GM10847 (cell line): Measurements from ENCODE around the gene ZSCAN16.
A peak's percentile ranks its signal among the peaks of the same experiment; 100 is the strongest.
"Not testable (repeated sequence)": the region's sequence is repeated elsewhere in the genome, so short reads cannot be mapped to it uniquely, and the experiment has no call there.

Experiments used
- POLR2A ChIP-seq: IDR thresholded peaks from 2 replicates; pipeline ENCODE4 v1.6.1; 2011; ENCODE audit not compliant: insufficient read length; ENCODE audit errors: extremely low read depth

The ZSCAN16 gene

GRCh38 chr6:28124350-28124970, at the start of gene ZSCAN16:
Gene ZSCAN16 (plus strand): TSS chr6:28124609. CDS start chr6:28125444, 835 bp downstream.
- peak; percentile 43 for TF ChIP-seq POLR2A

DNA sequence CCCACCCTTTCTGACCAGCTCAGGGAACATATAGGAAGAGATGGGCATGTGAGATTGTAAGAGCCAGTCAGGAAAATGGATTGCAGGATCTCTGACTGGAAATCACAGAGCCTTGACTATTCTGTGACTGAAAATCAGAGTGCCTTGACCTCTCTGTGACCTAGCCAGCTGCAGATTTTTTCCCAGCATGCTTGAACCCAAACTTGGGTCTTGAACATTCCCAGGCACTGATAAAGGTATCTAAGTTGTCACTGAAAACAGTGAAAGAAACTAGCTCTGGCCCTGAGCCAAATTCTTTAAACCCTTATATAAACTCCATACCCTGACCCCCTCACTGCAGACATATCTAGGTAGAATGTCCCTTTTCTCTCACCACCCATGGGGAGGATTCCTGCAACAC, 46.4 kb upstream of the ZSCAN16 start:
- TF ChIP-seq POLR2A = no peak

DNA sequence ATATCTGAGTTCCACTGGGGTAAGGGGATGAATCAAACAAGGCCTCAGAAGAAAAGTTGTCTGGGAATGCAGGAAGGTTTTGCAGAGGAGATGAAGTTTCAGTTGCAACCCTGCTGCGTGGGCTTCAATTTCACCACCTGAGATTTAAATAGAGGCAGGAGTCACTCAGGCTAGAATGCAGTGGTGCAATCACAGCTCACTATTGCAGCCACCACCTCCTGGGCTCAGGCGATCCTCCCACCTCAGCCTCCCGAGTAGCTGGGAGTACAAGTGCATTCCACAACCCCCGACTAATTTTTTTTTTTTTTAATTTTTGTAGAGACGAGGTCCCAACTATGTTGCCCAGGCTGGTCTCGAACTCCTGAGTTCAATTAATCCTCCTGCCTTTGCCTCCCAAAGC, 45.6 kb upstream of the ZSCAN16 start:
- TF ChIP-seq POLR2A = no peak

- not testable (repeated sequence) for TF ChIP-seq POLR2A
Observed at GRCh38 chr6:28080381-28080630, 44.1 kb upstream of the ZSCAN16 start, which contains the start of gene ZNF165. Gene ZNF165 (plus strand): TSS chr6:28080568. CDS start chr6:28085481, 4,913 bp downstream.

DNA sequence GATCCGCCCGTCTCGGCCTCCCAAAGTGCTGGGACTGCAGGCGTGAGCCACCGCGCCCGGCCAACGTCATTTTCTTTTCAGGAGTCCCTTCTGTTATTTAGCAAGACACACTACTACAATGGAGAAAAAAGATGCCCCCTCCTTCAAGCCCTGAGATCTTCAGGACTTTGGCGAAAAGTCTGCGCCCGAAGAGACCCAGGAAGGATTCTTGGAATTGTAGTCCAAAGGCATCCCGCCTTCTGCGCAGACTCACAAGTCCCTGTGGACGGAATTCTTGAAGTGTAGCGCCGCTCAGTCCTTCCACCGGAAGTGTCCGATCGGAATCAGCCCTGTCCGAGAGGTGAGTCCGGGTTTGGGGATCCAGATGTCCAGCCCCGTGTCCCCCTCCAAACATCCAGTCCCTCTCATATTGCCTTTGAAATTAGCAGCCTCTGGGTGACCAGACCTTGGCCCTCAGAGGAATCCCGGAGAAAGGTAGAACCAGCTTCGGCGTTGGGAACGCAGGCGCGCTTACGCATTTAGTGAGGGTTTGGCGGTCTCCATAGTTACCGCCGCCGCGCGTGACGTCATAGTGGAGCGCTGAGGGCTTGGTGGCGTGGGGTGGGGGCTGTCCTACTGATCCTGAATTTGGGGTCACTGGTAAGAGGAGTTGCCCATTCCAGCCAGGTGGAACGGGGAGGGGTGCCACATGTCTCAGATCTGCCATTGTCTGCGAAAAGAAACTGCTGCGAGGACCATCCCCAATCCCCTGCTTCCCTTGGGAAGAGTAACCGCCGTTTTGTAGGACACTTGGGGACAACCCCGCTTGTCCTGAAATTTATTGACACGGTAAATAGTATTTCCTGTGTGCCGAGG, 43.6 kb upstream of the ZSCAN16 start:
- no peak for TF ChIP-seq POLR2A

DNA sequence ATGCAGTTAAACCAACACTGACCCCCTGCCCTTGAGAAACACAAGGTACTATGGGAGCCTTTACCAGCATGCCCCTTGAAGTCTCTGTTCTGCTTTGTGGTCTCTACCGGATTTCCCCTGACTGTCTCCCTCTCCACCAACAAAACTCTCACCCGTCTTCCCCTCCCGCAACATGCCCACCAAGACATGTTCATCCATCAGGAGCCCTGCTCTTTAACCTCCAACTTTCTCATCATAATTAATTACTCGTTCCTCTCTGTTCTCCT, 43.0 kb upstream of the ZSCAN16 start:
- no peak for TF ChIP-seq POLR2A

DNA sequence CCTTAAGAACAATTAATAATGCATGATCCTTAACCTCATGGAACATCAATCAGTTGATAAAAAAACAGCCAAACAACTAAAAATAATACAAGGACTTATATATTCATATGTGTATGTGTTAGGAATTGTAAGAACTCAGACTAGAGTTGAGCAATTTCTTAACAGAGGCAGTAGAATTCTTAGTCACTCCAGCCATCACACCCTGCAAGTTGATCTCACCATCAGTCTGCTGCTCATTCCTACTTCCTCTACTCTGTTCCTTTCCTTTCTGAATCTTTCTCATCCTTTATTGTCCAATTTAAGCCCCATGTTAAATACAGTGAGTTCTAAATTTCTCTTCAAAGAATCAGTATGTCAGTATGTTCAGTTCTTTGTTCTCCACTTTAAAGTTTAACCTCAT, 41.5 kb upstream of the ZSCAN16 start:
- no peak for TF ChIP-seq POLR2A

DNA sequence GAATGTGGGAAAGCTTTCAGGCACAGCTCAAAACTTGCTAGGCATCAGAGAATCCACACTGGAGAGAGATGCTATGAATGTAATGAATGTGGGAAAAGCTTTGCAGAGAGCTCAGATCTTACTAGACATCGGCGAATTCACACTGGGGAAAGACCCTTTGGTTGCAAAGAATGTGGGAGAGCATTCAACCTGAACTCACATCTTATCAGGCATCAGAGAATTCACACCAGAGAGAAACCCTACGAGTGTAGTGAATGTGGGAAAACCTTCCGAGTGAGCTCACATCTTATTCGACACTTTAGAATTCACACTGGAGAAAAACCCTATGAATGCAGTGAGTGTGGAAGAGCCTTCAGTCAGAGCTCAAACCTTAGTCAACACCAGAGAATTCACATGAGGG, 35.4 kb upstream of the ZSCAN16 start:
- no peak for TF ChIP-seq POLR2A

GRCh38 chr6:28090917-28091586, 33.4 kb upstream of the ZSCAN16 start:
- TF ChIP-seq POLR2A = no peak

- TF ChIP-seq POLR2A = peak; percentile 92
Observed at GRCh38 chr6:28104392-28105244, 19.8 kb upstream of the ZSCAN16 start.

- no peak for TF ChIP-seq POLR2A
Observed at GRCh38 chr6:28105245-28105639, 19.2 kb upstream of the ZSCAN16 start.

GRCh38 chr6:28107506-28107905, 16.9 kb upstream of the ZSCAN16 start:
- no peak for TF ChIP-seq POLR2A

- no peak for TF ChIP-seq POLR2A
Observed at GRCh38 chr6:28111964-28112363, 12.4 kb upstream of the ZSCAN16 start.

- no peak for TF ChIP-seq POLR2A
Observed at GRCh38 chr6:28115799-28116198, 8.6 kb upstream of the ZSCAN16 start.

GRCh38 chr6:28117386-28118050, 6.9 kb upstream of the ZSCAN16 start:
- no peak for TF ChIP-seq POLR2A
